A549 (cell line): ENCODE measurements around the gene MYF6. TPM values are rescaled to one million over a fixed set of nuclear protein-coding genes. Genes with fewer than 3 reads are reported as not detected.

Experiments
- ATAC-seq, 2 experiments: fragments of 200-7000 bp in 1 of 2; fragments of >200 bp in 1 of 2; cut with Nextera tagmentation in 1 of 2; cut with Tn5 transposase in 1 of 2; 3 replicates each; pipeline versions ENCODE4 v1.8.0 to v1.9.1; 2018 to 2020; ENCODE audit warnings: mild to moderate bottlenecking in 1 of 2, moderate library complexity in 1 of 2
- CTCF ChIA-PET: fragments of 300-600 bp; sonication (Branson Sonifier 250); formaldehyde crosslinking; extraction: SDS; loops from one replicate; lab custom pipeline; 2021; ENCODE audit warnings: antibody characterized with exemption, inconsistent platforms; lab: Yijun Ruan, JAX
- POLR2A ChIA-PET: fragments of 350-600 bp; formaldehyde crosslinking; extraction: SDS; loops from one replicate; lab custom pipeline; 2021; ENCODE audit warnings: antibody characterized with exemption, inconsistent platforms; lab: Yijun Ruan, JAX
- DNase-seq, 2 experiments: peaks; one replicate each; pipeline versions ENCODE4 v3.0.0 to v3.0.0-alpha.2; 2011 to 2016; ENCODE audit warnings: low read depth in 1 of 2, low spot score in 1 of 2
- FAIRE-seq: peaks from 2 replicates; lab custom pipeline; 2011; peaks lifted over from hg19 to GRCh38; lab: Jason Lieb, UNC
- H3K27ac ChIP-seq, 2 experiments: fragments of >200 bp; sonication (Bioruptor Twin); formaldehyde crosslinking; 3 replicates each; pipeline ENCODE4 v1.5.1; 2016 to 2017
- H3K4me1 ChIP-seq: fragments of >200 bp; sonication (Bioruptor Twin); formaldehyde crosslinking; 3 replicates; pipeline ENCODE4 v1.6.1; 2016
- H3K4me2 ChIP-seq: fragments of >200 bp; sonication (Bioruptor Twin); formaldehyde crosslinking; 3 replicates; pipeline ENCODE4 v1.6.1; 2016
- H3K4me3 ChIP-seq: fragments of >200 bp; sonication (Bioruptor Twin); formaldehyde crosslinking; 3 replicates; pipeline ENCODE4 v1.5.1; 2016
- H3K9me3 ChIP-seq: fragments of >200 bp; sonication (Bioruptor Twin); formaldehyde crosslinking; 3 replicates; pipeline ENCODE4 v1.6.1; 2016
- BHLHE40 ChIP-seq: IDR thresholded peaks from 2 replicates; pipeline ENCODE4 v1.6.1; 2012; ENCODE audit warnings: low read depth, low read length, inconsistent platforms
- CBX2 ChIP-seq: fragments of 200-600 bp; sonication (generic); IDR thresholded peaks from 2 replicates; pipeline ENCODE4 v1.6.1; 2016; ENCODE audit warnings: low read depth, mild to moderate bottlenecking, borderline replicate concordance
- CBX8 ChIP-seq: fragments of 200-600 bp; sonication (generic); IDR thresholded peaks from 2 replicates; pipeline ENCODE4 v1.6.1; 2016
- CHD2 ChIP-seq: fragments of 150-350 bp; IDR thresholded peaks from 2 replicates; pipeline ENCODE4 v1.6.1; 2014; ENCODE audit warnings: low read length; ENCODE audit not compliant: partially characterized antibody
- E2F6 ChIP-seq: IDR thresholded peaks from 2 replicates; pipeline ENCODE4 v1.6.1; 2012; ENCODE audit warnings: low read depth, borderline replicate concordance
- EHF ChIP-seq: fragments of 250-450 bp; sonication (Bioruptor Pico); IDR thresholded peaks from 2 replicates; pipeline ENCODE4 v1.5.0; 2020; ENCODE audit warnings: mild to moderate bottlenecking
- EP300 ChIP-seq, 2 experiments: fragments of >200 bp; sonication (Bioruptor Twin); formaldehyde crosslinking; IDR thresholded peaks; 2 replicates in 1 of 2; 3 replicates in 1 of 2; pipeline ENCODE4 v1.6.1; 2016 to 2017
- ESRRA ChIP-seq: fragments of 150-350 bp; IDR thresholded peaks from 2 replicates; pipeline ENCODE4 v1.6.1; 2014; ENCODE audit warnings: mild to moderate bottlenecking, low read length, borderline replicate concordance
- GATA3 ChIP-seq: IDR thresholded peaks from 2 replicates; pipeline ENCODE4 v1.6.1; 2012; ENCODE audit warnings: borderline replicate concordance
- HEYL ChIP-seq: fragments of 250-450 bp; sonication (Bioruptor Pico); IDR thresholded peaks from 2 replicates; pipeline ENCODE4 v1.8.0; 2021; ENCODE audit warnings: mild to moderate bottlenecking, moderate library complexity
- HOXB5 ChIP-seq: fragments of 250-450 bp; sonication (Bioruptor Pico); IDR thresholded peaks from 2 replicates; pipeline ENCODE4 v1.5.0; 2020; ENCODE audit warnings: mild to moderate bottlenecking, moderate library complexity
- JUN ChIP-seq, 2 experiments: fragments of >200 bp; sonication (Bioruptor Twin); formaldehyde crosslinking; IDR thresholded peaks; 2 replicates in 1 of 2; 3 replicates in 1 of 2; pipeline ENCODE4 v1.6.1; 2016 to 2017
- KDM1A ChIP-seq: fragments of 200-600 bp; sonication (generic); IDR thresholded peaks from 2 replicates; pipeline ENCODE4 v1.6.1; 2016; ENCODE audit warnings: low read depth, mild to moderate bottlenecking
- PHF8 ChIP-seq: fragments of 200-600 bp; sonication (generic); IDR thresholded peaks from 2 replicates; pipeline ENCODE4 v1.6.1; 2016; ENCODE audit warnings: low read depth, mild to moderate bottlenecking, antibody characterized with exemption, moderate library complexity, borderline replicate concordance
- POLR2A ChIP-seq: IDR thresholded peaks from 2 replicates; pipeline ENCODE4 v1.6.1; 2012; ENCODE audit warnings: mild to moderate bottlenecking, low read length
- SMC3 ChIP-seq: fragments of >200 bp; sonication (Bioruptor Twin); formaldehyde crosslinking; IDR thresholded peaks from 3 replicates; pipeline ENCODE4 v1.6.1; 2018; ENCODE audit warnings: inconsistent platforms
- SREBF2 ChIP-seq: fragments of 450-650 bp; IDR thresholded peaks from 2 replicates; pipeline ENCODE4 v1.6.1; 2014; ENCODE audit warnings: mild to moderate bottlenecking, moderate library complexity
- USF2 ChIP-seq: fragments of 450-650 bp; IDR thresholded peaks from 2 replicates; pipeline ENCODE4 v1.6.1; 2014; ENCODE audit warnings: antibody characterized with exemption
- WGBS: methylation state at CpG from one replicate; pipeline ENCODE4 v1.1.6; 2017; ENCODE audit errors: missing lambda C conversion rate; 5-methylcytosine and 5-hydroxymethylcytosine counted together
- polyA plus RNA-seq, 4 experiments: library from polyadenylated mRNA; depleted of rRNA in 3 of 4; stranded (reverse); fragments of >200 nt; fragmentation: RNase III in 1 of 4; extraction: RNeasy Plus Mini Kit Qiagen cat#74134 plus additional on column Dnase treatment in 1 of 4; gene quantifications; 2 replicates in 3 of 4; 3 replicates in 1 of 4; pipeline ENCODE4 v1.2.3, GENCODE V29; 2011 to 2017
- TF ChIP-seq, protein P1 (sequence below): IDR thresholded peaks from 2 replicates; pipeline ENCODE4 v1.6.1; 2012
- TF ChIP-seq, protein P2 (sequence below): fragments of 250-450 bp; sonication (Bioruptor Pico); IDR thresholded peaks from 2 replicates; pipeline ENCODE4 v1.5.0; 2021; ENCODE audit warnings: mild to moderate bottlenecking, moderate library complexity, borderline replicate concordance
- TF ChIP-seq, protein P3 (sequence below): fragments of >200 bp; sonication (Bioruptor Twin); formaldehyde crosslinking; IDR thresholded peaks from 3 replicates; pipeline ENCODE4 v1.6.1; 2016

MYF6 gene
- polyA plus RNA-seq, 2 of the 4 experiments (the other 2 are of a cell fraction): not detected

- H3K4me3 ChIP-seq: no peak overlapping the region
- CTCF ChIA-PET: no interaction called here
- DNase-seq: no peak
- TF ChIP-seq GATA3 (no peak), SMC3 (no peak), SREBF2 (no peak), EP300 (IDR thresholded peaks at IDR 0.05) (no peak), USF2 (no peak)
- TF ChIP-seq, protein P1, sequence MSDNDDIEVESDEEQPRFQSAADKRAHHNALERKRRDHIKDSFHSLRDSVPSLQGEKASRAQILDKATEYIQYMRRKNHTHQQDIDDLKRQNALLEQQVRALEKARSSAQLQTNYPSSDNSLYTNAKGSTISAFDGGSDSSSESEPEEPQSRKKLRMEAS: no peak
- TF ChIP-seq, protein P2, sequence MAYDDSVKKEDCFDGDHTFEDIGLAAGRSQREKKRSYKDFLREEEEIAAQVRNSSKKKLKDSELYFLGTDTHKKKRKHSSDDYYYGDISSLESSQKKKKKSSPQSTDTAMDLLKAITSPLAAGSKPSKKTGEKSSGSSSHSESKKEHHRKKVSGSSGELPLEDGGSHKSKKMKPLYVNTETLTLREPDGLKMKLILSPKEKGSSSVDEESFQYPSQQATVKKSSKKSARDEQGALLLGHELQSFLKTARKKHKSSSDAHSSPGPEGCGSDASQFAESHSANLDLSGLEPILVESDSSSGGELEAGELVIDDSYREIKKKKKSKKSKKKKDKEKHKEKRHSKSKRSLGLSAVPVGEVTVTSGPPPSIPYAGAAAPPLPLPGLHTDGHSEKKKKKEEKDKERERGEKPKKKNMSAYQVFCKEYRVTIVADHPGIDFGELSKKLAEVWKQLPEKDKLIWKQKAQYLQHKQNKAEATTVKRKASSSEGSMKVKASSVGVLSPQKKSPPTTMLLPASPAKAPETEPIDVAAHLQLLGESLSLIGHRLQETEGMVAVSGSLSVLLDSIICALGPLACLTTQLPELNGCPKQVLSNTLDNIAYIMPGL (CRISPR knock-in tag): no peak
- TF ChIP-seq, all 56 proteins: peak for 0
- no peak for ATAC-seq
- WGBS: 25% methylated on average over 1 of the region's 1 CpG
- no peaks in the 10 kb centered on the region for H3K9me3 ChIP-seq
- H3K4me2 ChIP-seq: no peak overlapping the region
- FAIRE-seq: no peak
- H3K27ac ChIP-seq: no peak overlapping the region
- no peaks in the 10 kb centered on the region for H3K4me1 ChIP-seq
- POLR2A ChIA-PET: no interaction called here
Measured at GRCh38 chr12:80692114-80692513, 15.3 kb upstream of the MYF6 start.

DNA sequence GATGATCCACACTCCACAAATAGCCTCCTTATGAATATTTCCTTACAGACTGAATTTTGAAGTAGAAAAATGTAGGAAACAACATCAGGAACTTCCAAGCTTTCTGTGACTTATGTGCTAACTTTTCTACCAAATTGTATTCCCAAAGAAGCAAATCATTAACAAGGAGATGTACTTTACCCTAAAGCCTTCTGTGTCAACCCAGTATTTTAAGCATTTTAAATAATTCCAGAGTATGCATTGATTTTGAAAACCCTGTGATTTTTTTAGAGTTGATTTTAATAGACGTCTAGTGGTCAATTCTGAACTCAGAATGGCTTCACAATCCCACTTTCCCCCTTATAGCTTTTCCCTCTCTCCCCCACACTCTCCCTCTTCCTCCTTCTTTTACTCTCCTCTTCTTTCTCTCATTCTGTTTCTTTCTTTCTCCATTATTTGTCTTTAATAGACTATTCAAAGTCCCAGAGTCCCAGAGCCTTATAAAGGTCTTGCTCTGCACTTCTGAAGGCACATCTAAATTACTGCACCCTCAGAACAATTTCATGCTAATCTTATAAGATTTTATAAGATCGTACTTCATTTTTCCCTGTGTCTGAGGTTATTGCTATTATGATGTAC, 10.1 kb upstream of the MYF6 start:
- ChIA-PET CTCF (no interaction called here), POLR2A (no interaction called here)
- TF ChIP-seq PHF8 (no peak), SREBF2 (no peak), CBX2 (no peak), EHF (CRISPR knock-in tag) (no peak), HOXB5 (CRISPR knock-in tag) (no peak), CBX8 (no peak), ESRRA (no peak), HEYL (CRISPR knock-in tag) (no peak), JUN (IDR thresholded peaks at IDR 0.05) (no peak), CHD2 (no peak), E2F6 (no peak), GATA3 (no peak), BHLHE40 (no peak), POLR2A (no peak), KDM1A (no peak)
- TF ChIP-seq, protein P1: no peak
- TF ChIP-seq, protein P3, sequence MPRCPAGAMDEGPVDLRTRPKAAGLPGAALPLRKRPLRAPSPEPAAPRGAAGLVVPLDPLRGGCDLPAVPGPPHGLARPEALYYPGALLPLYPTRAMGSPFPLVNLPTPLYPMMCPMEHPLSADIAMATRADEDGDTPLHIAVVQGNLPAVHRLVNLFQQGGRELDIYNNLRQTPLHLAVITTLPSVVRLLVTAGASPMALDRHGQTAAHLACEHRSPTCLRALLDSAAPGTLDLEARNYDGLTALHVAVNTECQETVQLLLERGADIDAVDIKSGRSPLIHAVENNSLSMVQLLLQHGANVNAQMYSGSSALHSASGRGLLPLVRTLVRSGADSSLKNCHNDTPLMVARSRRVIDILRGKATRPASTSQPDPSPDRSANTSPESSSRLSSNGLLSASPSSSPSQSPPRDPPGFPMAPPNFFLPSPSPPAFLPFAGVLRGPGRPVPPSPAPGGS: no peak

More for the DNA sequence above, 10.1 kb upstream of the MYF6 start:
- no peak for ATAC-seq
- Histone ChIP-seq H3K27ac (no peak overlapping the region), H3K9me3 (no peaks in the 10 kb centered on the region), H3K4me1 (no peaks in the 10 kb centered on the region), H3K4me3 (no peak overlapping the region), H3K4me2 (no peak overlapping the region)
- no peak for DNase-seq
- WGBS: 23% methylated on average over 2 of the region's 2 CpGs
- no peak for FAIRE-seq
